Anterior cingulate cortex (tissue), 58 donors: ENCODE data around the gene WRAP73.

Source experiments
- DNase-seq, 58 donors: peaks; one replicate each; lab custom pipeline; 2025; lab: John Stamatoyannopoulos, UW

The WRAP73 gene

DNA sequence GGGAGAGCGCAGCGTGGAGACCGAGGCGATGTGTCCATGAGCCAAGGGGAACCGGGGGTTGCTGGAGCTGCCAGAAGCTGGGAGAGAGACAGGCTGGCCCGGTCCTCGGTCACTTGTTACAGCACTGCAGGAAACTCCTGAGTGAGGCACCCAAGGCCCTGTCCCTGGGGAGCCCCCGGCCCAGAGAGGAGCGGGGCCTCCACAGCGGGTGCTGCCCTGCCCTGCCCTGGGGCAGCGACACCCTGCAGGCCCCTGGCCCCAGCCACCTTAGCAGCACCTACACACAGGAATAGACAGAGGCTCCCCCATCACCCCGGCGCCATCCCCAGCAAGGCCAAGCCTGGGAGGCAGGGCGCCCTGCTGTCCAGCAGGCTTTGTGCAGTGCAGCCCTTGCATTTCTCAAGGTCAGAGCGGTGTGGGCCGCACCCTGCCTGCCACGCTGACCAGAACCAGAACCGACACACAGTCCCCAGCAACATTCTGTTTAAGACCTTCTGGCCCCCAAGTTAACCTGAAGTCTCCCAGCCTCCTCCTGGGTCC lies 32.0 kb downstream of the WRAP73 start:
- no peak for DNase-seq

- DNase-seq: no peak
Measured at GRCh38 chr1:3616861-3617260, 33.0 kb downstream of the WRAP73 start.

DNA sequence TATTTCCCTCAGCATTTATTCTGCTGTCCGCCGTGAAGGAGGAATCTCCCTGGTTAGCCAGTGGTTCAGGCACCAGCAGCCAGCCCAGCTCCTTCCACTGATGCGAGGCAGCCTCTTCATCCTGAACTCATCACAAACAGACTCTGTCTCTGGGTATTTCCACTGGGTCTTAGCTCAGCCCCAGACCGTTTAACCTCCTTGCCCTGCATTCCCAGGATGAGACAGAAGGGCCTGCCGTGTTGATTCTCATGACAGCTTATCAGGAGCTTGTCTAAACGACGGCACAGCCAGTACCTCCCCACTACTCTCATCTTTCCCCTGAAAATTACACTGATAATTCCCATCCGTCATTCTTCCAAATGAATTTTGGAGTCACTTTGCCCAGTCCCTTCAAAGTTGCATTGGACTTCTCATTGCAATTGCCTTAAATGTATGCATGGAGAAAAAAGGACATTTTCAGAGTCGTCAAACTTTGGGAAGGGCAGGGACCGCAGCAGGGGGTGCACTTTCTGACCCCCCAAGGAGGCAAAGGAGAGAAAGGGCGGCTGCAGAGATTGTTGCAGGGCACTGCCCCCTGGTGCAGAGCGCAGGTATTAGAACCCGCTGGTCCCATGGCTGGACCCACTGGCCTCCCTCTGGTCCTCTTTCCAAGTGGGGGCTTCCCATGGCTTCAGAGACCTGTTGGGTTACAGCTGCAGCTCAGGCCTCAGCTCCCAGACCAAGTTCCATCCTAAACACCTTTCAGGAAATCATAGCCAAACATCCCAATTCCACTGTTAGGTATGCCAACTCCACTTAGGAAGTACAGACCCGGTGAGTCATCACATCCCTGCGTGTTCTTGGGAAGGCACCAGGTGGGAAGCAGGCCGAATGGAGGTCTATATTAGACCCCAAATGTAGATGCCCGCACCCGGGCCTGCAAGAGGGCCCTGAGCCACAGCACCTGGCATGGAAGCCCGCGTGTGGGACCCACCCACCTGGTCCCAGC lies 34.9 kb downstream of the WRAP73 start:
- DNase-seq: peak in 1 of 58 donors; percentile 27

DNA sequence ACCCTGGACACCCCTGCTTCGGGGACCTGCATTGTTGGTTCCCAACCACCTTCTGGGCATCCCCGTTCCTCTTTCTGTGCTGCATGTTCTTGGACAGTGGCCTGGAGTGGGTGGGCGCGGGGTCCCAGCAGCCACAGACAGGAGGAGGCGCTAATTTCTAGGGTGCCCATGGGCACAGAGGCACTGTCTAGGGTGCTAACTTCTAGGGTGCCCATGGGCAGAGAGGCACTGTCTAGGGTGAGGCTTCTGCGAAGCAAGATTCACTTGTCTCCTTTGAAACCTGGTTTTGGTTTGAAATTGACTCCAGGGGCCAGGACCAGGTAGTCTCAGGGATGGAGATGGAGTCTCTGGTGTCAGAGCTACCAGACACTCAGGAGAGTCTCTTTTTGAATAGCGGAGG lies 37.8 kb downstream of the WRAP73 start:
- DNase-seq: no peak

GRCh38 chr1:3611170-3612019 lies 38.5 kb downstream of the WRAP73 start, which contains the start of gene MEGF6:
Gene MEGF6, minus strand, starts transcription at chr1:3611508. Its CDS starts 240 bp downstream, at chr1:3611268.
- peak in 11 of 58 donors; percentile 6 to 47 (median 25) for DNase-seq

- no peak for DNase-seq
Measured at GRCh38 chr1:3610527-3611169, 39.3 kb downstream of the WRAP73 start.

GRCh38 chr1:3609769-3610526 lies 40.0 kb downstream of the WRAP73 start:
- DNase-seq: no peak

DNA sequence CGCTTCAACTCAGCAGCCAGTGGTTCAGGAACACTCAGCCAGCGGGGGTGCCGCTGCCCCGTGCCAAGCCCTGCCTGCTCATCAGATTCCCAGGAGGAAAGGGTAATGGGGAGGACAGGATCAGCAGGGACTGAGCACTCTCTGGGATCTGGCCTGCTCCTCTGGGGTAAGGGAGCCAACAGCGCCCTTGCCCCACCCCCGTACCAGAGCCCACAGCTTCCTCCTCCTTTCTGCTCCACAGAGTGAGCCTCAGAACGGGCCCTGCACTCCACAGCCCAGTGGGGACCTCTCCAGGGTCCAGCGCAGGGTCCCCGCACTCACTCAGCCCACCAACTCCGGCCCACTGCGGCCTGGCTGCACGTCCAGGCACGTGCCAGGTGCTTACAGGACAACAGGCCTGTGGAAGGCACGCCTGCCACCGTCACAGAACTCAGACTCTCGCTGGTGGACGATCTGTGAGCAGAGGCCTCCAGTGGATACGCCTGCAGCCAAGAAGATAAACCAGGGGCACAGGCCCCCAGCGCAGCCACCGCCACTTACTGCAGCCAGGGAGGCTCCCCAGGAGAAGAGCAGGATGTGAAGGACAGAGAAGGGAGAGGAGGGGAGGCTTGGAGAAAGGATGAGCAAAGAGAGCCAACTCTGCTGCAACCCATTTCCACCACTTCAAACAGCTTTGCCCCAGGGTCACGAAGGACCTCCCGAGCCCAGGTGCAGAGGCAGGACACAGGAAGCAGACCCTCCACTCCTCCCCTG lies 40.7 kb downstream of the WRAP73 start:
- DNase-seq: no peak

GRCh38 chr1:3608154-3608553 lies 41.7 kb downstream of the WRAP73 start:
- DNase-seq: no peak

DNA sequence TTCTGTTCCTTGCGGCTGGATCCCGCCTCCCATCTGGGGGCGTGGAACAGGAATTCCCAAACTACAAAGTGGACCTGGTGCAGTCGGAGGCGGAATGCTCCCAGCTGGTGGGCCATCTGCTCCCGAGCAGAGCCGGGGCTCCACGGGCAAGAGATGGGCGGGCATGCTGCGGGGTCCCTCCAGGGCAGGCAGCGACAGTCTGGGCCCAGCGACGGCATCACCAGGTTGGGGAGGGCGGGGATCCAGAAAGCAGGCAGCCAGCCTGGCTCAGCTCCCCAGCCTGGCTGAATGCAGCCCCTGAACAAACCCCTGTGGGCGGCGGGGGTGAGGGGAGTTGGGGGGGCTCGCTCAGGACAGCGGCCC lies 42.2 kb downstream of the WRAP73 start:
- peak in 1 of 58 donors; percentile 21 for DNase-seq

DNA sequence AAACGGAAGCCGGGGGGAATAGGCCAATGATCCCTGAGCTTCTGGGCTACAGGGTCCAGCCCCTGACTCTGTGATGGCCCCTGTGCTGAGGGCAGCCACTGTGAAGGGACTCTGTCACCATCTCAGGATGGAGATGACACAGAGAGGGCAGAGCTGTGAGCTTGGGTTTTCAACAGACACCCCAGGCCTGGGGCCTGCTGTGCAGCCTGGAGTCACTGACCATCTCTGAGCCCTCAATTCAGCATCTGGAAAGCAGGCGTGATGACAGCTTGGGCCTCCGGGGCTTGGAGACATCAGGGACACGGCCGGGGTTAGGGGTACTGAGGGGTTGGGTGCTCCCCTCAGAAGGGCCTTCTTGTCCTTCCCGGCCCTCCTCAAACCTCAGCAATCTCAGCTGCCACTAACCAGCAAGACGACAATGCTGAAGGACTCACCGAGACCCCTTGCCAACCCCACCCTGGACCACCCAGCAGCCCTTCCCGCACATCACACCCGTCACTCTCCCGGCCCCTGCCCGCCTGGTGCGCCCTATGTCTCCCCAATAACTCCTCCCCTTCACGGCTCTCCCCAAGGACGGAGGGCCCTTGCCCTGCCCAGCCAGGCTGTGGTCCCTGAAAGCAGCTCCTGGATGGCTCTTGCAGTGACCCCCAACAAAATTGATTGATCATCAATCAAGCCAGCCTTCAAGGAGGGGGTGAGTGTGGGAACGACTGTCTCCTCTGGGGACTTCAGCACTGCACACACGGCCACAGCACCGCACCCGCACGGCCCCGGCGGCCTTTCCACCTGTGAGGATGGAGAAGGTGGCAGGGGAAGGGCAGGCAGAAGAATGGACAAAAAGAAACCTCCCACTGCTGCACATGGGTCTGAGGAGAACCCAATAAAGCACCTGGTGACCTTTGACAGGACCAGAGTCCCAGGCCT lies 42.9 kb downstream of the WRAP73 start:
- DNase-seq: no peak

- DNase-seq: no peak
Measured at GRCh38 chr1:3604997-3605823, 44.7 kb downstream of the WRAP73 start.

GRCh38 chr1:3604468-3604974 lies 45.4 kb downstream of the WRAP73 start:
- no peak for DNase-seq

DNA sequence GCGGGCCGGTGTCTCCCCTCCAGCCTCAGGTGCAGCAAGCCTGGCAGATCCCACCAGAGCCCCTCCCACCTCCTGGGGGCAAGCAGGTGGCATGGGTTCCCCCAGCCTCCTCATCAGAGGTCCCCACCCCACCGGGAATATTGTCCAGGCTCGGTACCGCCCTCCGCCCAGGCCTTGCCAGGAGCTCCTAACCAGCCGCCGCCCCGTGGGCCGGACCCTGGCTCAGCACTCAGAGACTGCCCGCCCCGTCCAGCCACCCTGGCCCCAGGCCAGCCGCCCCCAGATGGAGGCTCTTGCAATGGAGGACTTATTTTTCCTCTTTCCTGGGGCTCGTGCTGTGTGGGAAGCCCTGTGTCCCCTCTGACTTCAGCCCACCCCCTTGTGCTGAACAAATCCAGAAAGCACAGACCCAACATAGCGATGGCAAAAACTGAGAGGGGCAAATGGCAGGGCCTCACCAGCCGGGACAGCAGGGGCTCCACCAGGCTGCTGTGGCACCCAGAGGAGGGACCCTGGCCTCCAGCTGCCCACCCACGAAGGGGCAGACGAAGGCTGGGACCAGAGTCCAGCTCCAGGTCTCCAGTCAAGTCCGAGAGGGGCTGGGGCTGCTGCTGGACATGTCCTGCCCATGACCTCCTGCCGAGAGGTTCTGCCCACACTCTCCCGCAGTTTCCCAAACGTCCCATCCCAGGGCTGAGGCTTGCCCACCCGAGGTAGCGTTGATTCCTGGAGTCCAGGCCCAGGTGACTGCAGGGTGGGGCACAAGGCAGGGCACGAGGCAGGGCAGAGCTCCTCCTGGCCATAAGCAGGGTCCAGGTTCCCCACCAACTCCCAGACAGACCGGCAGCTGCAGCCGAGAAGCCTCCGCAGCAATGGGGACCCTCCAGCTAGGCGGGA lies 46.1 kb downstream of the WRAP73 start:
- no peak for DNase-seq

- DNase-seq: no peak
Measured at GRCh38 chr1:3603156-3603555, 46.7 kb downstream of the WRAP73 start.

DNA sequence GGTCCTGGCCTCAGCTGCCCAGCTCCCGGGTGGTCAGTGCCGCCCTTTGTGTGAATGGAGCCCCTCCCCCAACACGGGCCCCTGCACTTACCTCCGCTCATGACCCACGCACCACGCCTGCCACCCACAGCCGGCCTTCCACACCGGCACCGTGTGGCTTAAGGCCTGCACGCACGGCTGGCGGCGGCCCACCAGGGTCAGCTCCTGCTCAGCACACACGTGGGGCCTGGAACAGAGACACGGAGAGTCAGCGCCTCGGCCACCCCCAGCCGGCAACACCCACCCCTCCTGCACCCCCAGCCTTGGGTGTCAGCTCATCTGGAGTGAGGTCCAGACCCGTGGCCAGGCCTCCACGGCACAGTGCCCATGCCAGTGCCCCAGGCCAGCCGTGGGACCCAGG lies 47.5 kb downstream of the WRAP73 start:
- no peak for DNase-seq
